ENCODE measurements around the gene AGBL4. TPM values are rescaled to one million over a fixed set of nuclear protein-coding genes. Genes with fewer than 3 reads are reported as not detected.
A peak's percentile ranks its signal among the peaks of the same experiment; 100 is the strongest.

AGBL4 gene
- total RNA-seq, 4 donors from 2014 or later, result not detected

DNA sequence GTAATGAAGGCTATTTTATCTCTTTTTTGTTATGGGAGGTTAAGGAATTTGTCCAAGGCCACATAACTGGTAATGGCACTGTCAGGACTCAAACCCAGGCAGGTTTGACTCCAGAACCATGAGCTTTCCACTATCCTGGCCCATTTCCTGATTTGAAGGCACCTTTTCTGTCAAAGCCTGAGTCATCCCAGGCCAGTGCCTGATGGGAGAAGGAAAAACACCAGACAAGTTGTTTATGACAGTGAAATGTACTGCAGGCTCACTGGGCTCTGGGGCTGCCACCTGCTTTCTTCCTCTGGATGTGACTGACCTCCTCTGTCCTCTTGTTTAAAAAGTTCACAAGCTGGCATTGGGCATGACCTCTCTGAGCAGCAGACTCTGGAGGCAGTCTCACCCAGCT is 1479.9 kb downstream of the AGBL4 start:
- intact Hi-C loops (cut with DNase I), result no loop called here
- Histone ChIP-seq H3K27ac (no peak overlapping the region), H3K27me3 (peaks cover 0 to 2% (median 0%) of the 10 kb centered on the region in 4 donors), H3K9me3 (no peaks in the 10 kb centered on the region), H3K4me1 (no peaks in the 10 kb centered on the region), H3K36me3 (no peaks in the 10 kb centered on the region), H3K4me3 (no peak overlapping the region)
- no peak for DNase-seq
- no peak for TF ChIP-seq POLR2A (IDR thresholded peaks at IDR 0.05)
- TF ChIP-seq, protein P1, sequence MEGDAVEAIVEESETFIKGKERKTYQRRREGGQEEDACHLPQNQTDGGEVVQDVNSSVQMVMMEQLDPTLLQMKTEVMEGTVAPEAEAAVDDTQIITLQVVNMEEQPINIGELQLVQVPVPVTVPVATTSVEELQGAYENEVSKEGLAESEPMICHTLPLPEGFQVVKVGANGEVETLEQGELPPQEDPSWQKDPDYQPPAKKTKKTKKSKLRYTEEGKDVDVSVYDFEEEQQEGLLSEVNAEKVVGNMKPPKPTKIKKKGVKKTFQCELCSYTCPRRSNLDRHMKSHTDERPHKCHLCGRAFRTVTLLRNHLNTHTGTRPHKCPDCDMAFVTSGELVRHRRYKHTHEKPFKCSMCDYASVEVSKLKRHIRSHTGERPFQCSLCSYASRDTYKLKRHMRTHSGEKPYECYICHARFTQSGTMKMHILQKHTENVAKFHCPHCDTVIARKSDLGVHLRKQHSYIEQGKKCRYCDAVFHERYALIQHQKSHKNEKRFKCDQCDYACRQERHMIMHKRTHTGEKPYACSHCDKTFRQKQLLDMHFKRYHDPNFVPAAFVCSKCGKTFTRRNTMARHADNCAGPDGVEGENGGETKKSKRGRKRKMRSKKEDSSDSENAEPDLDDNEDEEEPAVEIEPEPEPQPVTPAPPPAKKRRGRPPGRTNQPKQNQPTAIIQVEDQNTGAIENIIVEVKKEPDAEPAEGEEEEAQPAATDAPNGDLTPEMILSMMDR (IDR thresholded peaks at IDR 0.05), result no peak

DNA sequence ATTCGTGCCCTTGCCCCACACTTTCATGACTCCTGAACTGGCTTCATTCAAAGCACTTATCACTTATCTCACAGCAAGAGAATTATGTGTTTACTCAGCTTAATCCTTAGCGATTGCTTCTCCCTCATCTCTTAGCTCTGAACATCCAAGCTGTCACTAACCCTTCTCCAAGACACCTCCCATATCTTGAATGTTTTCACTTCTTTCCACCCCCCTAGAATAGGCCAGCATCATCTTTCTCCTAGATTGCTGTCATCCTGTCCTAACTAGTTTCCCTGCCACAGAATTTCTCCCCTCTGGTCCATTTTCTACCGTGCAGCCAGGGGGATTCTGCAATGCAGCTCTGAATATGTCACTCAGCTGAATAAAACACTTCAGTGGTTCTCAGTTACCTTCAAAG is 1483.2 kb downstream of the AGBL4 start:
- 23 to 32% methylated on average over 3 of the region's 3 CpGs for WGBS, 2 donors
- Histone ChIP-seq H3K27me3 (peaks cover 0 to 8% (median 0%) of the 10 kb centered on the region in 4 donors), H3K4me3 (no peak overlapping the region), H3K9me3 (no peaks in the 10 kb centered on the region), H3K4me1 (no peaks in the 10 kb centered on the region), H3K36me3 (no peaks in the 10 kb centered on the region), H3K27ac (no peak overlapping the region)
- no peak for DNase-seq
- intact Hi-C loops (cut with DNase I), result no loop called here
- TF ChIP-seq POLR2A (IDR thresholded peaks at IDR 0.05), result no peak
- TF ChIP-seq, protein P1 (IDR thresholded peaks at IDR 0.05), result no peak

DNA sequence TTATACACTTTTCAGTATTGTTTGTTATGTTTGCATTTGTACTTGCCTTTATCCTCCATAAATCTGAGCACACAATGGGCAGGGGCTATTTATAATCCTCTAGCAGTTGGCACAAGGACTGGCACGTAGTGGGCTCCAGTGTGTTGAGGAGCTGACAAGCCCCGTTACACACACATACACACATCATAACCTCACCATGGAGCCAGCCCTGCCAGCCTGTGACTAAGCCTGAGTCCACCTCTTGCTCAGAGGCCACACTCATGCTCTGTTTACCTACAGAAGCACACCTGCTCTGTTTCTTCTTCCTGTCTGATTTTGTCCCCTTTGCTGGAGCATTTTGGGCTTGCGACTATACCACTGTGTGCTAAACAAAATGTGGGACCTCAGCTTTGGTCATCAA is 1487.3 kb downstream of the AGBL4 start:
- Histone ChIP-seq H3K4me1 (no peaks in the 10 kb centered on the region), H3K9me3 (no peaks in the 10 kb centered on the region), H3K27me3 (peaks cover 0 to 34% (median 0%) of the 10 kb centered on the region in 4 donors), H3K36me3 (no peaks in the 10 kb centered on the region), H3K4me3 (no peak overlapping the region), H3K27ac (no peak overlapping the region)
- no peak for DNase-seq
- intact Hi-C loops (cut with DNase I), result no loop called here
- 63 to 79% methylated on average over 3 of the region's 3 CpGs for WGBS, 2 donors
- TF ChIP-seq, protein P1 (IDR thresholded peaks at IDR 0.05), result no peak
- no peak for TF ChIP-seq POLR2A (IDR thresholded peaks at IDR 0.05)

DNA sequence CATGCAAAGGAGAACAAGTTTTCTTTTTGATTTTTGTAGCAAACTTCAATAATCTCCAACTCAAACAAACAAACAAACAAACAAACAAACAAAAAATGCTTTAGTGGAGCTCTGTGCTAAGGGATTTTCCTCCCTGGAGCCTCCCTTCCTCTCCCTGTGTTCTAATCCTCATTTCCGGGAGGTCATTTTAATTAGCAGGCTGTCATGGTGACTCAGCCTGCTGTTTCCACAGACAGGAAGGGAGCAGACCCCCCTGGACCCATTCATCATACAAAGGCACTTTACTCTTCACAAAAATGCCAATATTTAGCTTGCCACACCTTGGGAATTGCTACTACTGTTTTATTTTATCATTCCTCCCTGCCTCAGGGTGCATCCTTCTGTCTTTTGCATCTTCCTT is 1490.8 kb downstream of the AGBL4 start:
- Histone ChIP-seq H3K27me3 (peaks cover 0 to 65% (median 0%) of the 10 kb centered on the region in 4 donors), H3K4me1 (no peaks in the 10 kb centered on the region), H3K36me3 (no peaks in the 10 kb centered on the region), H3K27ac (no peak overlapping the region), H3K4me3 (no peak overlapping the region), H3K9me3 (no peaks in the 10 kb centered on the region)
- WGBS, 2 donors, result 33 to 60% methylated on average over 1 of the region's 1 CpG
- intact Hi-C loops (cut with DNase I), result no loop called here
- no peak for DNase-seq
- no peak for TF ChIP-seq POLR2A (IDR thresholded peaks at IDR 0.05)
- TF ChIP-seq, protein P1 (IDR thresholded peaks at IDR 0.05), result no peak

DNA sequence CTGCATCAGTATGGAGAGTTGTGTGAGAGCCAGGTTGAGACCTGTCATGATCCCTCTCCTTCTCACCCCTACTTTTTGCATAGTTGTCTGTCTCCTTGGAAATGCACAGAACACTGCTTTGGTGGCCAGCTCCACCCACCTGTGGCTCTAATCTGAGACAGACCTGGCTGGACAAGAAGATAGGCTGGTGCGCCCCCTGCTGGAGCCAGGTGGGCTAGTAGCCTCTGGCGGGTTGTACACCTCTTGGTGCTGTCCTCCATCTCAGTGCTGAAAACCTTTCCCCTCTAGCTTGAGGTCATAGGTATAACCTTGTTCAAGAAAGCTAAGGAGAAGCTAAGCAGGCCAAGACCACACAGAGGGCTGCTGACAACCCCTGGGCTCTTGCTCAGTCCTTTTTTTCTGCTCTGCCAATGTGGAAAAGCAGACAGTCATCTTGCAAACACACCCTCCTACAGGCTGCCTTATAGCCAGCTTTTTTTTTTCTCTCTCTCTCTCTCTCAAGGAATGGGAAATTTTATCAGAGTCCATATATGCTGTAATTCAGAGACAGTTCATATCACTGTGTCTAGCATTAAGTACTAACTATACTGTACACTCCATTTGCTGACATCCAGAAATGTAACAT is 1492.9 kb downstream of the AGBL4 start:
- intact Hi-C loops (cut with DNase I), result no loop called here
- Histone ChIP-seq H3K4me1 (peaks cover 4 to 11% (median 8%) of the 10 kb centered on the region in 3 donors), H3K27me3 (peaks cover 0 to 69% (median 0%) of the 10 kb centered on the region in 4 donors), H3K36me3 (no peaks in the 10 kb centered on the region), H3K4me3 (no peak overlapping the region), H3K9me3 (no peaks in the 10 kb centered on the region), H3K27ac (no peak overlapping the region)
- TF ChIP-seq POLR2A (IDR thresholded peaks at IDR 0.05), result no peak
- TF ChIP-seq, protein P1 (IDR thresholded peaks at IDR 0.05), result peak in 5 of 6 experiments; percentile 40 to 74 (median 58)
- WGBS, 2 donors, result 10 to 20% methylated on average over 1 to 2 of the region's 2 CpGs
- no peak for DNase-seq
